HG02763 (cell line): Measurements from ENCODE around the gene HHLA2.
"Not testable (repeated sequence)": the region's sequence is repeated elsewhere in the genome, so short reads cannot be mapped to it uniquely, and the experiment has no call there.

Experiments used
- ATAC-seq: cut with Tn5 transposase; IDR thresholded peaks from one replicate; pipeline ENCODE4 v1.9.1; 2021; ENCODE audit warnings: mild to moderate bottlenecking, moderate library complexity; ENCODE audit not compliant: unreplicated experiment

The HHLA2 gene, protein sequence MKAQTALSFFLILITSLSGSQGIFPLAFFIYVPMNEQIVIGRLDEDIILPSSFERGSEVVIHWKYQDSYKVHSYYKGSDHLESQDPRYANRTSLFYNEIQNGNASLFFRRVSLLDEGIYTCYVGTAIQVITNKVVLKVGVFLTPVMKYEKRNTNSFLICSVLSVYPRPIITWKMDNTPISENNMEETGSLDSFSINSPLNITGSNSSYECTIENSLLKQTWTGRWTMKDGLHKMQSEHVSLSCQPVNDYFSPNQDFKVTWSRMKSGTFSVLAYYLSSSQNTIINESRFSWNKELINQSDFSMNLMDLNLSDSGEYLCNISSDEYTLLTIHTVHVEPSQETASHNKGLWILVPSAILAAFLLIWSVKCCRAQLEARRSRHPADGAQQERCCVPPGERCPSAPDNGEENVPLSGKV

DNA sequence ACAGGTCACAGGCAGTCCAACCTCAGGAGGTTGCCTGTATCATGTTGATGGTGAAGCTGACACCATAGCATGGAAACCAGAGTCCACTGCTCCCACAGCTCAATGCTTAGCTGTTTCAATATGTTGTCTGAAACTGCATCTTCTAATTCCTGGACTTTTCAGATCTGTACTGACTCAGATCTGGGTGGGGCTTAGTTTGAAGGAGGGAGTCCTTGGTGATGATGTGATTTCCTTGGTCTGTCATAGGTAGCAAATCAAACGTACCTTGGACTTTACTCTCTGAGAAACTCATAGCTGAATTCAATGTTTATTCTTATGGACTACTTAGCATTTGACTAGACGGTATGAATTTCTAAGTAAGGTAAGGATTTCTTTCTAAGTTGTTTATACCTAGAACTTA is at the start of gene HHLA2:
TSS of gene HHLA2 (plus strand) at position 310 of the 400 bp plus-strand sequence. CDS start 55,266 bp downstream, outside the sequence.
- ATAC-seq: peak; percentile 39

DNA sequence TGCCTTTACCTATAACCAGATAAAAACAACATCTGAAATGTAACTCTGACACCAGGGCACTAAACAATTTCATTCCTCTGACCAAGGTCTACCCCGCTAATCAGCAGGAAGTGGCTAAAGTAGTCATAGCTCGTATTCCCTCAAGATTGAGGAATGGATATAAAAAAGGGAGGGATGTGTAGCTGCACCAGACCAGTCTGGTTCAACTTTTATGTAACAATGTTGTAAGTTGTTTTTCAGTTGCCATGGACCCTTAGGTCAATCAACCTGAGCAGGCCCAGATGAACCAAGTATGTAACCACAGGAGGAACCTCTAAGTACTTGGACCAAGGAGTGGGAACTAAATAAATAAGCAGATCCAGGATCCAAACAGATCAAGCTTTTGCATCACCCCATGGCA is 45.7 kb upstream of the HHLA2 start:
- no peak for ATAC-seq

GRCh38 chr3:108251265-108251664 is 45.1 kb upstream of the HHLA2 start:
- ATAC-seq: no peak

DNA sequence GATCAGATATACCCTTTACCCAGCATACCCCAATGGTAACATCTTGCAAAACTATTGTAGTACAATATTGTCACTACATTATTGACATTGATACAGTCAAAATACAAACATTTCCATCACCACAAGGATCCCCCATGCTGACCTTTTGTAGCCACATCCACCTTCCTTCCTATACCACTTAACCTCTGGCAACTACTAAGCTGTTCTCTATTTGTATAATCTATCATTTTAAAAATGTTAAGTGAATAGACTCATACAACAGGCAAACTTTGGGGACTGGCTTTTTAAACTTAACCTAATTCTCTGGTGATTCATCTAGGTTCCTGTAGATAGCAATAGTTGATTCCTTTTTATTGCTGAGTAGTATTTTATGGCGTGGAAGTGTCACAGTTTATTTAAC is 44.5 kb upstream of the HHLA2 start:
- ATAC-seq: no peak

- ATAC-seq: no peak
These were observed 41.2 kb upstream of the HHLA2 start for GRCh38 chr3:108255131-108255530.

DNA sequence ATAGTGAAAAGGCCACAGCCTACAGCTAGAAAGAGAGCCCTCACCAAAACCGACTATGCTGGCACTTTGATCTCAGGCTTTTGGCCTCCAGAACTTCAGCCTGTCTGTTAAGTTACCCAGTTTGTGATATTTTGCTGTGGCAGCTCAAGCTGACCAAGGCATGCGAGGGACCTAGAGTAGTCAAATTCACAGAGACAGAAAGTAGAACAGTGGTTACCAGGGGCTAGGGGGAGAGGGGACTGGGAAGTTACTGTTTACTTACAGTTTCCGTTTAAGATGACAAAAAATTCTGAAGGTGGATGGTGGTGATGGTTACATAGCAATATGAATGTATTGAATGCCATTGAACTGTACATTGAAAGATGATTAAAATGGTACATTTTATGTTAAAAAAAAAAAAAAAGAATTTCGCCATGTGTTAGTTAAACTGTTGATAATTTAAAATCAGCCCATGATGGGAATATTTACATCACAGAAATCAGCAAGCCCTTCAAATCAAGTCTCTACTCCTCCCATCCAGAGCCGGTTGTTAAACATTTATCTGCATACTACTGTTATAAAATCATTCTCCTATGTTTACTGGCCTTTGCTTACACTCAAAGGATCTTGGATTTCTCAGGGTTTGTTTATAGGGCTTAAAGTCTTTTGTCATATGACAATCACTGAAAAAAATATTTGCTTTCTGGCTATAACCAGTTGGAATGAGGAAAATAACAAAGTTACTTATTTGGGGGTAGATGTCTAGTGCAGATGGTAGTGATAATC is 31.6 kb upstream of the HHLA2 start:
- peak; percentile 74 for ATAC-seq

GRCh38 chr3:108268235-108268634 is 28.1 kb upstream of the HHLA2 start:
- not testable (repeated sequence) for ATAC-seq

- ATAC-seq: no peak
These were observed 24.7 kb upstream of the HHLA2 start for GRCh38 chr3:108271626-108272025.

GRCh38 chr3:108279066-108279465 is 17.3 kb upstream of the HHLA2 start:
- ATAC-seq: not testable (repeated sequence)

GRCh38 chr3:108280476-108280875 is 15.9 kb upstream of the HHLA2 start:
- no peak for ATAC-seq

DNA sequence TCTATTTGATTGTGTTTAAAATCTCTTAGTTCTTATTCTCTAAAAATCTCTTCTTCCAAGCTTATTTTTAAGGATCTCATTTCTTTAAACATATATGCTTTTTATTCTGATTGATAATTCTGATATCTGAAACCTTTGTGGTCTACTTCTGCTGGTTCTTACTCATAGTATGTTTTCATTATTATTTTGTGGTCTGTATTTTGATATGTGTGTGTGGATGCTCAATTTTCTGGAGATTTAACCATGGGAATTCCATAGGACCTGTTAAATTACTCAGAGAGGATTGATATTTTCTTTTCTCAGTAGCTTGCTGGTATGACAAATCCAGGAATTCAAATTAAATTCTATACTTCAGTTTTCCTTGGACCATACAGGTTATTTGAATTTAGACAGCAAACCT is 14.7 kb upstream of the HHLA2 start:
- ATAC-seq: no peak

- no peak for ATAC-seq
These were observed 13.3 kb upstream of the HHLA2 start for GRCh38 chr3:108283006-108283405.

- no peak for ATAC-seq
These were observed 12.4 kb upstream of the HHLA2 start for GRCh38 chr3:108283989-108284388.

GRCh38 chr3:108285176-108285575 is 11.2 kb upstream of the HHLA2 start:
- ATAC-seq: no peak

- peak; percentile 63 for ATAC-seq
These were observed 9.2 kb upstream of the HHLA2 start for GRCh38 chr3:108287146-108287545.

GRCh38 chr3:108288193-108288592 is 8.2 kb upstream of the HHLA2 start:
- ATAC-seq: not testable (repeated sequence)

DNA sequence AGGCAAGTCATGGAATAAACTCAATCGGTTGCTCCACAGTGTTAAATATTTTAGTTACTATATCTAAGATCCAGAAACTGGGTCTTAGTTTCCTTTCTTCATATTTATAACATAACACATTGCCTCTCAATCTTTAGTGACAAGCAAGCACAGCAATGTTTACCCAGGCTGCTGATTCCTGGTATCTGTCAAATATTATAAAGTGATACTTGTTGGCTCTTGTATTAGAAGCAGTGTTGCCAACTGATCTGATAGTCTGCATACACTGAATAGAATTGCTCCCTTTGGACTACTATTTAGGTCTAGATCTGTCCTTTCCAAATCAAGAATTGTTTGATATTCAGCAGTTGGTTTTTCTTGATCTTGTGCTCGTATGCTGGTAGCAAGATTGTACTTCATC is 7.2 kb upstream of the HHLA2 start:
- ATAC-seq: no peak

GRCh38 chr3:108292450-108292849 is 3.9 kb upstream of the HHLA2 start:
- peak; percentile 2 for ATAC-seq

GRCh38 chr3:108292905-108293328 is 3.4 kb upstream of the HHLA2 start:
- peak; percentile 80 for ATAC-seq

DNA sequence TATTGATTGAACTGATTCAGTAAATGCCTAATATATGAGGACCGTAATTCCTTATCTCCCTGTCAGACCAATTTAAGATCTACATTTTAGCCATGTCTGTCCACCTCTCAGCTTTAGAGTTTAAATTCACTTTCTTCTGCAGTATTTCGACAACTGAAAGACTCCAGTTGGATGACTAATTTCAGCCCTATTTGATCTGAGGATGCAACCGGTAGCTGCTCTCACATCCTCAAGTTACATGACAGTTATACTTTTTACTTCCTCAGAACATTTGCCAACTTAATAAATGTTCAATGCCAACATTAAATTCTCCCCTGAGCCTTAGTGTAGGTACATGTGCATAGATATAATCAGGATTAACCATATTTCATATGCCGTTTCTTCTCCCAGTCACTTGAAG is 2.5 kb upstream of the HHLA2 start:
- ATAC-seq: peak; percentile 52

DNA sequence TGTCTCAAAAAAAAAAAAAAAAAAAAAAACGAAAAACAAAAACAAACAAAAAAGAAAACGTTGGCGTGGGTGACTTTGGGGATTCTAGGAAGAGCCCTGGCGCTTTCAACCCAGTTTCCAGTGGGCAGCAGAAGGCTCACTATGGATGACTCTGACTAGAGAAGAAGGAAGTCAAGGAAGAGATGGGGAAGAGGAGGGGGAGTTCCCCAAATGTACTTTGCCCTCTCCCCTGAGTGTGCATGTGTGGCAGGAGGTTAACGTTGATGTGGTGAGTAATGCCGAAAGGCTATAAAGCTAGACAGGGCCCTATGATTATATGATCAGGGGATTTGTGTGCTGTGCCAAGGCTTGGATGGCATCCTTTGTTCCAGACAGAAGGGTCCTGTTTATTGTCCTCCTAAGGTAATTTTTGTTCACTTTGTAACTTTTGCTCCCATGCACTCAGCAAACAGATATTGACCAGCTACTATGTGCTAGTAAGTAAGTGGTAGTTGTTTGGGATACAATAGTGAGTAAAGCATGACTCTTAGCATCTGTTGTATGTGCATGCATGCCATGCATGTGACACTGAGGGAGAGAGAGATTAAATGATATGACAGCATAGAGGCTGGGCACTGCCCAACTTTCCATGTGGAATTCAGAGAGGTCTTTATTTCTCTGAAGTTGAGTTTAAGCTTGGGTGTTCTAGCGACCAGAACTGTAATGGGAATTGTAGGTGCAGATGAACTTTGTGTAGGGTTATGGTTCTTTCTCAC is 750 bp upstream of the HHLA2 start:
- no peak for ATAC-seq
